Cerebellar cortex (tissue), 1 donor: ENCODE data around the gene IFRD2.

ENCODE experiments used
- DNase-seq: peaks from one replicate; pipeline ENCODE4 v3.0.0-alpha.2; 2015; ENCODE audit warnings: low spot score

The IFRD2 gene

GRCh38 chr3:50302095-50303012 is 10.1 kb upstream of the IFRD2 start:
- DNase-seq: no peak

- no peak for DNase-seq
Measured at GRCh38 chr3:50300681-50301254, 8.5 kb upstream of the IFRD2 start.

- peak; percentile 69 for DNase-seq
Measured at GRCh38 chr3:50299929-50300680, 7.9 kb upstream of the IFRD2 start.

GRCh38 chr3:50299638-50299928 is 7.4 kb upstream of the IFRD2 start:
- DNase-seq: no peak

- peak; percentile 100 for DNase-seq
Measured at GRCh38 chr3:50298836-50299637, 6.8 kb upstream of the IFRD2 start, which contains the start of the genes HYAL3 and NAA80. TSS of gene HYAL3 (minus strand) at chr3:50299405. CDS start at chr3:50295602, 3,803 bp downstream. TSS of gene NAA80 (minus strand) at chr3:50299405. CDS start at chr3:50297463, 1,942 bp downstream.

GRCh38 chr3:50297896-50298725 is 5.9 kb upstream of the IFRD2 start:
- peak; percentile 46 for DNase-seq

GRCh38 chr3:50297384-50297775 is 5.2 kb upstream of the IFRD2 start:
- DNase-seq: no peak

GRCh38 chr3:50296721-50297383 is 4.6 kb upstream of the IFRD2 start:
- DNase-seq: no peak

- no peak for DNase-seq
Measured at GRCh38 chr3:50295553-50296431, 3.6 kb upstream of the IFRD2 start.

GRCh38 chr3:50294492-50295403 is 2.5 kb upstream of the IFRD2 start:
- no peak for DNase-seq

GRCh38 chr3:50294089-50294488 is 1.9 kb upstream of the IFRD2 start:
- no peak for DNase-seq

- DNase-seq: no peak
Measured at GRCh38 chr3:50293079-50293801, 1.0 kb upstream of the IFRD2 start.

- DNase-seq: no peak
Measured at GRCh38 chr3:50290161-50290641, 2.0 kb downstream of the IFRD2 start.

GRCh38 chr3:50289130-50289529 is 3.1 kb downstream of the IFRD2 start:
- no peak for DNase-seq

- DNase-seq: no peak
Measured at GRCh38 chr3:50288387-50289007, 3.7 kb downstream of the IFRD2 start.

GRCh38 chr3:50287262-50287661 is 5.0 kb downstream of the IFRD2 start:
- no peak for DNase-seq
